Fibroblast of lung (primary cell): Measurements from ENCODE around the gene ISY1. TPM values are rescaled to one million over a fixed set of nuclear protein-coding genes. Genes with fewer than 3 reads are reported as not detected.
A peak's percentile ranks its signal among the peaks of the same experiment; 100 is the strongest.

Experiments
- DNase-seq, 2 donors: peaks; one replicate each; pipeline versions ENCODE4 v3.0.0 to v3.0.0-alpha.2; 2010; ENCODE audit warnings: low read depth in 2 of 2
- H2AFZ ChIP-seq: 2 replicates; pipeline ENCODE4 v1.5.1; 2012; ENCODE audit warnings: low read length, control low read depth, inconsistent platforms
- H3K27ac ChIP-seq: 2 replicates; pipeline ENCODE4 v1.5.1; 2011; ENCODE audit warnings: low read length, control low read depth; ENCODE audit not compliant: insufficient read depth
- H3K27me3 ChIP-seq: 2 replicates; pipeline ENCODE4 v1.5.1; 2011; ENCODE audit warnings: mild to moderate bottlenecking, low read length; ENCODE audit not compliant: control insufficient read depth, insufficient read depth
- H3K36me3 ChIP-seq: 2 replicates; pipeline ENCODE4 v1.5.1; 2011; ENCODE audit warnings: low read length; ENCODE audit not compliant: control insufficient read depth, insufficient read depth
- H3K4me1 ChIP-seq: 2 replicates; pipeline ENCODE4 v1.5.1; 2011; ENCODE audit warnings: low read length; ENCODE audit not compliant: control insufficient read depth, insufficient read depth; ENCODE audit errors: extremely low read depth
- H3K4me2 ChIP-seq: 2 replicates; pipeline ENCODE4 v1.5.1; 2011; ENCODE audit warnings: low read length, control low read depth; ENCODE audit not compliant: insufficient read depth; ENCODE audit errors: extremely low read depth
- H3K4me3 ChIP-seq, 4 experiments: fragments of 200-600 bp in 1 of 4; sonication (generic) in 1 of 4; replicated peaks in 1 of 4; 2 replicates each; pipeline ENCODE4 v1.5.1; 2011 to 2016; ENCODE audit warnings: low read length in 4 of 4, low read depth in 3 of 4, mild to moderate bottlenecking in 3 of 4, control low read depth in 2 of 4, inconsistent platforms in 1 of 4, mixed read lengths in 1 of 4; ENCODE audit not compliant: insufficient read depth in 1 of 4; ENCODE audit errors: control extremely low read depth in 1 of 4
- H3K79me2 ChIP-seq: 2 replicates; pipeline ENCODE4 v1.5.1; 2012; ENCODE audit warnings: mild to moderate bottlenecking, low read length, inconsistent platforms; ENCODE audit not compliant: control insufficient read depth, insufficient read depth
- H3K9ac ChIP-seq: 2 replicates; pipeline ENCODE4 v1.5.1; 2011; ENCODE audit warnings: mild to moderate bottlenecking, low read length, control low read depth; ENCODE audit not compliant: insufficient read depth
- H3K9me3 ChIP-seq: 2 replicates; pipeline ENCODE4 v1.5.1; 2012; ENCODE audit warnings: low read depth, low read length; ENCODE audit not compliant: control insufficient read depth, insufficient read depth
- H4K20me1 ChIP-seq: 2 replicates; pipeline ENCODE4 v1.5.1; 2011; ENCODE audit warnings: low read length; ENCODE audit not compliant: control insufficient read depth, insufficient read depth; ENCODE audit errors: extremely low read depth
- EZH2 ChIP-seq: IDR thresholded peaks from 2 replicates; pipeline ENCODE4 v1.5.1; 2012; ENCODE audit warnings: low read length, control low read depth, mild to moderate bottlenecking; ENCODE audit errors: missing control alignments
- polyA minus RNA-seq: library from RNA; depleted of rRNA, polyadenylated mRNA; stranded (reverse); fragments of >200 nt; gene quantifications from 2 replicates; pipeline ENCODE4 v1.2.3, GENCODE V29; 2011; ENCODE audit warnings: low replicate concordance
- polyA plus RNA-seq, 2 donors: library from polyadenylated mRNA; depleted of rRNA in 1 of 2; stranded (reverse) in 1 of 2; unstranded in 1 of 2; fragments of >200 nt; gene quantifications; 2 replicates each; pipeline ENCODE4 v1.2.1, GENCODE V29; 2011 to 2012; ENCODE audit warnings: missing spikeins in 1 of 2
- total RNA-seq: library from RNA; depleted of rRNA; stranded (reverse); fragments of >200 nt; gene quantifications from 2 replicates; pipeline ENCODE4 v1.2.1, GENCODE V29; 2014
- TF ChIP-seq, protein P1 (sequence below), 2 donors: IDR thresholded peaks in 1 of 2; conservative IDR thresholded peaks in 1 of 2; 1 replicate in 1 of 2; 2 replicates in 1 of 2; pipeline ENCODE4 v1.5.1; 2011 to 2012; ENCODE audit warnings: low read length in 2 of 2, control low read depth in 1 of 2, inconsistent platforms in 1 of 2, low read depth in 1 of 2, mild to moderate bottlenecking in 1 of 2

The ISY1 gene
- 30.3 and 34.8 TPM in 2 replicates for total RNA-seq
- polyA plus RNA-seq = 39.6 and 40.2 TPM in 2 replicates
- polyA plus RNA-seq (2012) = 29.3 and 37.7 TPM in 2 replicates
- 24.1 and 38.8 TPM in 2 replicates for polyA minus RNA-seq

DNA sequence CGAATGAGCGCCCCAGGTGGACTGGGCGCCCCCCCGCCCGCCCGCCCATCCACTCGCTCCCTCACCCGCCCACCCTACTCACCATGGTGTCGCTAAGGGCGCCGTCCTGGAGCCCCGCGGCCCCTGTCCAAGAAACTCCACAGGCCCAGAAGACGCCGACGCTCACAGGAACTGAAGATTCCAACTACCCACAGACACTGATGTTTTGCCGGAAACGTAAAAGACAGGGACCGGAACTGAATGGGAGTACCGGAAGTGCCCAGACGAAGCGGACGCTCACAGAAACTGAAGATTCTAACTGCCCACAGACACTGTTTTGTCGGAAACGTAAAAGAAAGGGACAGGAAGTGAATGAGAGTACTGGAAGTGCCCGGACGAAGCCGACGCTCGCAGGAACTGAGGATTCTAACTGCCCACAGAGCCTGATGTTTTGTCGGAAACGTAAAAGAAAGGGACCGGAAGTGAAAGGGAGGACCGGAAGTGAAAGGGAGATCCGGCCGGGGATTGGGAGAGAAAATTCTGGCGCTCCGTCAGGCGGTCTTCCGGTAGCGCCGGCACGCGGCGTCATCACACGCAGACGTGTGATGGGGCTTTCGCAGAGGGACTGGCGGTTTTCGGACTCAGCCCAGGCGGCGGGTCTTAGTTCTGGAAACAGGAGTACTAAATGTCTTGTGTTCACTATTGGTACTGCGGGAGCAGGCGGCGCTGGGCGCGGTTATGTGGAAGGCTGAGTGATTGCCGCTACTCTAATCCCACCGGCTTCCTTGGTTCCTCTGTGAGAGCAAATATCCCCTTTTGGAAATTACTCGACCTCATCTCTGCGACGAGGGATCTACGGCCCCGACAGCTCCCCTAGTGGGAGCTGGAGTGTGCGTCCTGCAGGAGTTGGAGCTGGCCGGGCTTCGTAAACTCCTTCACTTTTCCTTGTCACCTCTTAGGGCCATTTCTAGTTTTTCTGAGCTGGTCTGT lies at the start of gene ISY1:
Gene ISY1, minus strand, starts transcription at position 173 of the 969 bp plus-strand sequence. Its CDS starts 88 bp downstream, at position 85.
- H3K9me3 ChIP-seq = no peaks in the 10 kb centered on the region
- H3K4me1 ChIP-seq = peaks cover 7% of the 10 kb centered on the region
- TF ChIP-seq EZH2 = no peak
- TF ChIP-seq, protein P1, sequence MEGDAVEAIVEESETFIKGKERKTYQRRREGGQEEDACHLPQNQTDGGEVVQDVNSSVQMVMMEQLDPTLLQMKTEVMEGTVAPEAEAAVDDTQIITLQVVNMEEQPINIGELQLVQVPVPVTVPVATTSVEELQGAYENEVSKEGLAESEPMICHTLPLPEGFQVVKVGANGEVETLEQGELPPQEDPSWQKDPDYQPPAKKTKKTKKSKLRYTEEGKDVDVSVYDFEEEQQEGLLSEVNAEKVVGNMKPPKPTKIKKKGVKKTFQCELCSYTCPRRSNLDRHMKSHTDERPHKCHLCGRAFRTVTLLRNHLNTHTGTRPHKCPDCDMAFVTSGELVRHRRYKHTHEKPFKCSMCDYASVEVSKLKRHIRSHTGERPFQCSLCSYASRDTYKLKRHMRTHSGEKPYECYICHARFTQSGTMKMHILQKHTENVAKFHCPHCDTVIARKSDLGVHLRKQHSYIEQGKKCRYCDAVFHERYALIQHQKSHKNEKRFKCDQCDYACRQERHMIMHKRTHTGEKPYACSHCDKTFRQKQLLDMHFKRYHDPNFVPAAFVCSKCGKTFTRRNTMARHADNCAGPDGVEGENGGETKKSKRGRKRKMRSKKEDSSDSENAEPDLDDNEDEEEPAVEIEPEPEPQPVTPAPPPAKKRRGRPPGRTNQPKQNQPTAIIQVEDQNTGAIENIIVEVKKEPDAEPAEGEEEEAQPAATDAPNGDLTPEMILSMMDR (conservative IDR thresholded peaks at IDR 0.05 in 1 of 2, IDR thresholded peaks at IDR 0.05 in 1 of 2; ENCODE audit: low read depth in 1 of 2, low read length in 2 of 2) = peak; percentile 73 to 88
- no peaks in the 10 kb centered on the region for H3K27me3 ChIP-seq
- no peaks in the 10 kb centered on the region for H4K20me1 ChIP-seq
- peak within 1 kb of the TSS; percentile 95 for H2AFZ ChIP-seq
- DNase-seq = peak; percentile 95 to 98
- peaks cover 20% of the 10 kb centered on the region for H3K79me2 ChIP-seq
- H3K4me2 ChIP-seq = peak within 1 kb of the TSS; percentile 44
- H3K36me3 ChIP-seq = no peaks in the 10 kb centered on the region
- peak within 1 kb of the TSS; percentile 92 for H3K9ac ChIP-seq
- peak within 1 kb of the TSS; percentile 98 for H3K27ac ChIP-seq
- H3K4me3 ChIP-seq = peak within 1 kb of the TSS; percentile 92 to 99 (median 95)

DNA sequence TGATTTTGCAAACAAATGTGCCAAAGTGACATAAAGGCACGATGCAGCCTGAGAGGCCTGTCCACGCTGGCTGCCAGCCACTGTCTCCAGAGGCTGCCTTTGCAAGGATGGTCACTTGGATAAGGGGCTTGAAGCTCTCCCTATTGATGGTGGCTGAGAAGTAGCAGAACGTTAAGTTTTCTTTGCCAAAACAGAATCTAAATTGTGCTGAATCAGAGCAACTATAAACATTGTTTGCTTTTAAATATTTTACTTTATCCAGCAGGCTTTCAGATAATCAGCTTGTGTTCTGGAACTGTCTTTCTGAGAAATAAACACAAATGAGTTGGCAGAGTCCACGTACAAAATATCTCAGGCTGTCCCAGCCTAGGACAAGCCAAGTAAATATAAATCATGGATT lies 46.6 kb upstream of the ISY1 start:
- no peak overlapping the region for H3K9ac ChIP-seq
- H3K4me2 ChIP-seq = peak overlapping the region; percentile 15
- peak in 1 of 2 donors; percentile 49 for DNase-seq
- H3K36me3 ChIP-seq = no peaks in the 10 kb centered on the region
- H3K4me3 ChIP-seq = no peak overlapping the region
- no peaks in the 10 kb centered on the region for H4K20me1 ChIP-seq
- H3K27ac ChIP-seq = no peak overlapping the region
- H3K9me3 ChIP-seq = no peaks in the 10 kb centered on the region
- peak overlapping the region; percentile 69 for H2AFZ ChIP-seq
- no peaks in the 10 kb centered on the region for H3K27me3 ChIP-seq
- TF ChIP-seq EZH2 = no peak
- TF ChIP-seq, protein P1 (conservative IDR thresholded peaks at IDR 0.05 in 1 of 2, IDR thresholded peaks at IDR 0.05 in 1 of 2; ENCODE audit: low read depth in 1 of 2, low read length in 2 of 2) = no peak
- peaks cover 6% of the 10 kb centered on the region for H3K4me1 ChIP-seq
- no peaks in the 10 kb centered on the region for H3K79me2 ChIP-seq

DNA sequence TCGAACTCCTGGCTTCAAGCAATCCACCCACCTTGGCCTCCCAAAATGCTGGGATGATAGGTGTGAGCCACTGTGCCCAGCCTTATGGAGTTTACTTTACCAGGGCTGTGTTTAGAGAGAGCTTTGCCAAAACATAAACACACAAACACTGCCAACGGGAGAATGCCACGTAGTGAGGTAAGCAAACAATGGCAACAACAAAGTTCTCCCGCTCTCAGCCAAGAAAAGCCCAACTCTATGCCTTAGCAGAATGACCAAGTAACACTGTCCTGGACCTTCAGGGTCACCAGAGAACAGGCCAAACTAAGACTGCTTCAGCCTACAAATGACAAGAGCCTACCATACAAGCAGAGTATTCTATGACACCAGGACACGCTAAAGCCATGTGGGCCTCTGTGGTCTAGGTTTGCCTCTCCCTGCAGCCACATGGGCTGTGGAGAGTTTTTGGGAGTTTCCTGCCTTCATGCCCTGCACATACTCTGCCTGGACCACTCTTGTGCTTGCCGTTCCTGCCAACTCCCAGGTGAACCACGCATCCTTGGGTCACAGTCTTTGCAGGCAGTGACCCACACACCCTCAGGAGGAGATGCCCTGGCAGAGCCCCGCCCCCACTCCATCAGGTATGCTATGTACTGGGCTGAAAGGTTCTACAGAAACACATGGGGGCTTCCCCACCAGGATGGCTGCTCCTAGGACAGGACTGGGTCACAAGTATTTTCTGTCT lies 44.4 kb upstream of the ISY1 start:
- no peaks in the 10 kb centered on the region for H3K4me1 ChIP-seq
- H3K4me3 ChIP-seq = no peak overlapping the region
- no peak overlapping the region for H3K9ac ChIP-seq
- no peaks in the 10 kb centered on the region for H4K20me1 ChIP-seq
- no peak for DNase-seq
- H3K4me2 ChIP-seq = no peak overlapping the region
- H3K27me3 ChIP-seq = no peaks in the 10 kb centered on the region
- no peaks in the 10 kb centered on the region for H3K79me2 ChIP-seq
- no peaks in the 10 kb centered on the region for H3K36me3 ChIP-seq
- no peak overlapping the region for H3K27ac ChIP-seq
- H3K9me3 ChIP-seq = no peaks in the 10 kb centered on the region
- TF ChIP-seq EZH2 = no peak
- TF ChIP-seq, protein P1 (conservative IDR thresholded peaks at IDR 0.05 in 1 of 2, IDR thresholded peaks at IDR 0.05 in 1 of 2; ENCODE audit: low read depth in 1 of 2, low read length in 2 of 2) = no peak
- no peak overlapping the region for H2AFZ ChIP-seq
